H1 (cell line): Measurements from ENCODE around the gene ABI1. TPM values are rescaled to one million over a fixed set of nuclear protein-coding genes. Genes with fewer than 3 reads are reported as not detected.

Source experiments
- CHD7 ChIP-seq: fragments of 300-600 bp; sonication (generic); IDR thresholded peaks from 2 replicates; pipeline ENCODE4 v1.7.1; 2012; ENCODE audit warnings: low read length, moderate library complexity, mild to moderate bottlenecking, inconsistent platforms; ENCODE audit not compliant: insufficient replicate concordance
- HDAC6 ChIP-seq: IDR thresholded peaks from one replicate; pipeline ENCODE4 v1.7.1; 2012; ENCODE audit warnings: low read depth, mild to moderate bottlenecking, inconsistent platforms, low read length, moderate library complexity
- SIRT6 ChIP-seq: IDR thresholded peaks from one replicate; pipeline ENCODE4 v1.7.1; 2012; ENCODE audit warnings: low read length, inconsistent platforms
- TCF12 ChIP-seq: IDR thresholded peaks from 2 replicates; pipeline ENCODE4 v1.6.1; 2011; ENCODE audit warnings: low read depth, mild to moderate bottlenecking, low read length
- USF2 ChIP-seq: IDR thresholded peaks from 2 replicates; pipeline ENCODE4 v1.6.1; 2011; ENCODE audit warnings: low read length, improper control_type of control experiment
- polyA plus RNA-seq, 7 experiments: library from polyadenylated mRNA; depleted of rRNA in 3 of 7; stranded (reverse) in 5 of 7; unstranded in 2 of 7; fragments of >200 nt in 5 of 7; fragments of 200-250 nt in 2 of 7; gene quantifications; 1 replicate in 5 of 7; 2 replicates in 1 of 7; 4 replicates in 1 of 7; pipeline versions ENCODE4 v1.2.1 to v1.2.3, GENCODE V29; 2011 to 2013; ENCODE audit warnings: missing spikeins in 2 of 7, mixed read lengths in 2 of 7
- total RNA-seq: library from RNA; stranded (reverse); fragmentation: NEBNext Ultra II Directional; extraction: Animal tissue kit (Norgen Biotek cat#: 25700); gene quantifications from 2 replicates; pipeline ENCODE4 v1.2.1, GENCODE V29; 2021

Gene ABI1
- total and polyA plus RNA-seq, 2 of the 8 experiments (the other 6 are each of a cell fraction or from before 2014, with no cell fraction given): 35.4 to 37.0 TPM

- TF ChIP-seq CHD7 (no peak), USF2 (no peak), HDAC6 (no peak), TCF12 (no peak), SIRT6 (no peak)
Observed at GRCh38 chr10:26801274-26801673, 59.5 kb downstream of the ABI1 start (continued).
